CD4-positive, alpha-beta T cell treated with Interleukin-6 at 100 ng/mL for 8 hours (primary cell): ENCODE measurements around the gene WNT11.

ENCODE experiments used
- DNase-seq: peaks from one replicate; pipeline ENCODE4 v3.0.0-alpha.2; 2020; ENCODE audit warnings: mixed read lengths, low spot score

Gene WNT11

GRCh38 chr11:76218449-76219178 is 12.3 kb upstream of the WNT11 start:
- no peak for DNase-seq

- no peak for DNase-seq
These were observed 11.4 kb upstream of the WNT11 start for GRCh38 chr11:76217653-76218160.

GRCh38 chr11:76216536-76217325 is 10.4 kb upstream of the WNT11 start:
- no peak for DNase-seq

GRCh38 chr11:76215941-76216340 is 9.6 kb upstream of the WNT11 start:
- no peak for DNase-seq

GRCh38 chr11:76214968-76215548 is 8.8 kb upstream of the WNT11 start:
- DNase-seq, result no peak

- DNase-seq, result no peak
These were observed 7.9 kb upstream of the WNT11 start for GRCh38 chr11:76214186-76214585.

GRCh38 chr11:76212086-76213035 is 6.1 kb upstream of the WNT11 start:
- DNase-seq, result no peak

- no peak for DNase-seq
These were observed 4.9 kb upstream of the WNT11 start for GRCh38 chr11:76210931-76211851.

GRCh38 chr11:76209973-76210930 is 4.0 kb upstream of the WNT11 start:
- peak; percentile 23 for DNase-seq

- DNase-seq, result no peak
These were observed 3.2 kb upstream of the WNT11 start for GRCh38 chr11:76209375-76209972.

GRCh38 chr11:76208438-76209374 is 2.4 kb upstream of the WNT11 start:
- peak; percentile 71 for DNase-seq

GRCh38 chr11:76207642-76208401 is 1.5 kb upstream of the WNT11 start:
- DNase-seq, result peak; percentile 71

GRCh38 chr11:76206077-76206326 is 300 bp downstream of the WNT11 start:
- DNase-seq, result no peak

- no peak for DNase-seq
These were observed 838 bp downstream of the WNT11 start for GRCh38 chr11:76205252-76206076.

GRCh38 chr11:76203937-76204336 is 2.4 kb downstream of the WNT11 start:
- DNase-seq, result no peak

- DNase-seq, result no peak
These were observed 3.0 kb downstream of the WNT11 start for GRCh38 chr11:76203131-76203925.
